HG03565 (cell line): Measurements from ENCODE around the gene SMIM11.
"Not testable (repeated sequence)": the region's sequence is repeated elsewhere in the genome, so short reads cannot be mapped to it uniquely, and the experiment has no call there.

Experiments used
- ATAC-seq: cut with Tn5 transposase; IDR thresholded peaks from one replicate; pipeline ENCODE4 v1.9.1; 2021; ENCODE audit warnings: mild to moderate bottlenecking, moderate library complexity; ENCODE audit not compliant: unreplicated experiment

The SMIM11 gene

GRCh38 chr21:34407294-34407693, 32.0 kb downstream of the SMIM11 start:
- not testable (repeated sequence) for ATAC-seq

GRCh38 chr21:34417448-34418077, 42.3 kb downstream of the SMIM11 start:
- ATAC-seq, result not testable (repeated sequence)

- not testable (repeated sequence) for ATAC-seq
Observed at GRCh38 chr21:34423805-34424204, 48.5 kb downstream of the SMIM11 start, which contains the start of gene SMIM34. Gene SMIM34, minus strand, starts transcription at chr21:34423951. Its CDS starts 112 bp downstream, at chr21:34423839.

DNA sequence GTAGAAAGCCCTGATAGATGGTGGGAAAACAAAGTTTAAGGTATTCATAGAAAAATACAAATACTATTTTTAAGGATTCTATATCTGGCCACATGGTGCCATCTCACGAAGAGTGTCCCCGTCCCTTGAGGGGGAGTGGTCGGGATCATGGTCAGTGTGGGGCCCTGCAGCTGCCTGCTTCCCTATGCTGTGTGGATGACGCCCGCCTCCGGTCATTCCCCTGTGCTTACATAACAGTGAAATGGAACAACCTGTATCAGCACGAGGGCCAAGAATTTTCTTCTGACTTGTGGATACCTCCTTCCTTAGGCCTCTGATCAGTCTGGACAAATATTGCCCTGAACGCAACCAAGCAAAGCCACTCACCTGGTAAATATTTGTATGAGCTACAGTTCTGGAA, 52.0 kb downstream of the SMIM11 start:
- ATAC-seq, result not testable (repeated sequence)

DNA sequence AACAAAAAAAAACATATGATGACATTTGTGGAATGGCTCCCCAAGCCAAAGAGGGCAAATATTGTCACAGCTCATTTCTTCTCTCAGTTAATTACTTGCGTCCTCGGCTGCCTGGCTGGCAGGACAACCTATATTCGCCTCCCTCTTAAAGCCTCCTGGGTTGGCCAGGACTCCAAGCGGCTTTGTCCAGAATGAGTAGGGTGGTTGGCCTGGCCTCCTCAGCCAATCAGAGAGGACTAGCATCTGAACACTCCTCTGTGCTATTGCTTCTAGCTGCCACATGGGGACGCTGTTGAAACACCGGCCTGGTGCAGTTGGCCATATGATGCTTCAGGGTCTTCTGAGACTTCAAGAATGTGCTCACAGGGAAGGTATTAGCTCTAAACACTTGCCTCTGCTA, 53.1 kb downstream of the SMIM11 start:
- ATAC-seq, result not testable (repeated sequence)

DNA sequence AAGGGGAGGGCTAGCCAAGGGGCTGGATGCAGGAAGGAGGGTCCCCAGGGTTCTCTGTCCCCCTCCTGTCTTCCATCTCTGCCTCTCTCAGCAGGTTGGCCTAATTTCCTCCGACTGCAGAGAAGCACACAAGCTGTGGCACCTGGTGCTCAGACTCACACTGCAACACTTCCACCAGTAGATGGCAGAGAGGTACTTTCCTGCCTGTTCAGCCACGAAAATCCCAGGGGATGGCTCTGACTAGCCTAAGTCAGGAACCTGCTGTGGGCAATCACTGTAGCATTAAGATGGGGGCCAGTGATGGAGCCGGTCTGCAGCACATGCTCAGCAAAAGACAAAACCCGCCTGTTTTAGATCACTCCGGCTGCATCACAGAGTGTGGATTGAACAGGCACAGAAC, 54.4 kb downstream of the SMIM11 start:
- not testable (repeated sequence) for ATAC-seq
